Fibroblast of upper back skin (primary cell): Measurements from ENCODE around the gene LMNB1.
"Not testable (repeated sequence)": the region's sequence is repeated elsewhere in the genome, so short reads cannot be mapped to it uniquely, and the experiment has no call there.

Experiments used
- DNase-seq: peaks from one replicate; pipeline ENCODE4 v3.0.0-alpha.2; 2013

LMNB1 gene

GRCh38 chr5:126780165-126780827, 3.4 kb downstream of the LMNB1 start:
- DNase-seq, result peak; percentile 83

GRCh38 chr5:126788409-126788808, 11.5 kb downstream of the LMNB1 start:
- DNase-seq, result not testable (repeated sequence)

- DNase-seq, result no peak
Observed at GRCh38 chr5:126793097-126793496, 16.2 kb downstream of the LMNB1 start.

- DNase-seq, result not testable (repeated sequence)
Observed at GRCh38 chr5:126793648-126794047, 16.7 kb downstream of the LMNB1 start.

GRCh38 chr5:126794157-126794828, 17.4 kb downstream of the LMNB1 start:
- DNase-seq, result no peak

GRCh38 chr5:126799780-126800179, 22.8 kb downstream of the LMNB1 start:
- DNase-seq, result no peak

GRCh38 chr5:126801174-126801991, 24.4 kb downstream of the LMNB1 start:
- DNase-seq, result no peak

- DNase-seq, result peak; percentile 65
Observed at GRCh38 chr5:126801992-126802294, 25.0 kb downstream of the LMNB1 start.

GRCh38 chr5:126805063-126805462, 28.1 kb downstream of the LMNB1 start:
- peak; percentile 70 for DNase-seq

- DNase-seq, result peak; percentile 47
Observed at GRCh38 chr5:126808521-126808988, 31.6 kb downstream of the LMNB1 start.

GRCh38 chr5:126809916-126810315, 33.0 kb downstream of the LMNB1 start:
- DNase-seq, result no peak

GRCh38 chr5:126810596-126811380, 33.9 kb downstream of the LMNB1 start:
- no peak for DNase-seq

GRCh38 chr5:126811515-126812198, 34.7 kb downstream of the LMNB1 start:
- peak; percentile 47 for DNase-seq

GRCh38 chr5:126812199-126812570, 35.2 kb downstream of the LMNB1 start:
- no peak for DNase-seq

- not testable (repeated sequence) for DNase-seq
Observed at GRCh38 chr5:126813799-126814198, 36.9 kb downstream of the LMNB1 start.

- DNase-seq, result peak; percentile 25
Observed at GRCh38 chr5:126814721-126815404, 37.9 kb downstream of the LMNB1 start.

- no peak for DNase-seq
Observed at GRCh38 chr5:126816649-126817048, 39.7 kb downstream of the LMNB1 start.

- DNase-seq, result peak; percentile 5
Observed at GRCh38 chr5:126818736-126819135, 41.8 kb downstream of the LMNB1 start.

- DNase-seq, result no peak
Observed at GRCh38 chr5:126819253-126819652, 42.3 kb downstream of the LMNB1 start.

- DNase-seq, result no peak
Observed at GRCh38 chr5:126826619-126827215, 49.8 kb downstream of the LMNB1 start.

- no peak for DNase-seq
Observed at GRCh38 chr5:126829098-126829497, 52.2 kb downstream of the LMNB1 start.
